ENCODE measurements around the gene ACADS.
"Not testable (repeated sequence)": the region's sequence is repeated elsewhere in the genome, so short reads cannot be mapped to it uniquely, and the experiment has no call there.

Gene ACADS

DNA sequence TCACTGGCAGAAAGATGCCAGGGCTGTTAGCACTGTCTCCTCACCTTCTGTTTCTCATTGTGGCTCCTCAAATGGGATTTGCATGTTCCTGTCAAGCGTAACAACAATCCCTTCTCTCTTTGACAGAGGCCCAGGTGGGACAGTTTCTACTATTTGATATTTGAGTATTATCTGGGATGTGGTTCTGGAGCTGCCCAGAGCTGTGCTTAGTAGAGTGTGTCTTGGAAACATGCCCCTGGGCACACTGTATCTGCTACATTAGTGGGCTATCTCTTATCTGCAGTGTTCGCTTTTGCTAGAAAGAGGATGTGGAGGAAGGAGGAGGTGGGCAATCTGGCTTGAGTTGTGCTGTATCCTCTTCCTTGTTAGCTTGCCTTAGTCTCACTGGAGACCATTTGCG is 3.8 kb upstream of the ACADS start:
- peaks cover 5 to 60% (median 49%) of the 10 kb centered on the region in 5 donors for H3K4me1 ChIP-seq (ENCODE audit: control insufficient read depth in 5 of 5, insufficient read depth in 5 of 5, low read length in 5 of 5)

DNA sequence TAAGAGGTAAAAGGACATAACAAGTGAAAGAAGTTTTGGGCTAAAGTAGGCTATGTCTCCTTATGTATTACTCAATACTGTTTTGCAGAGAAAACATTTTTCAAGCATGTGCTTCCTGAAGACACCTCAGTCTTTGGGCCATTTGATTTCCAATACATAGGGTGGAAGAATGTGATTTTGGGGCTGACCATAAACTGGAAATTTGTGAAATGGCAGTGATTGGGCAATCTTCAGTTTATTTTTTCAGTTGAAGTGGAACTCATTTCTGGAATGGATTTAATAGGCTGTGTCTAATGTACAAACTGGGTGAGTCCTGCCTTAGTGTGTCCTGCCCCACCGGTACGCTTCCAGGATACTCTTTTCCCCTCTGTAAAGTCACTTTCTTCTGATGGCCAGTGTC is 2.8 kb upstream of the ACADS start:
- Histone ChIP-seq H3K4me1 (ENCODE audit: control insufficient read depth in 5 of 5, insufficient read depth in 5 of 5, low read length in 5 of 5) (peaks cover 5 to 65% (median 54%) of the 10 kb centered on the region in 5 donors), H3K9me3 (ENCODE audit: control insufficient read depth in 5 of 5, low read length in 5 of 5) (no peaks in the 10 kb centered on the region), H3K27ac (ENCODE audit: low read depth, low read length) (peak overlapping the region; percentile 93), H3K4me3 (ENCODE audit: low read depth in 1 of 5, low read length in 5 of 5) (peak overlapping the region in 1 of 5 donors; percentile 12), H3K27me3 (ENCODE audit: control insufficient read depth in 5 of 5, insufficient read depth in 4 of 5, low read length in 5 of 5) (no peaks in the 10 kb centered on the region), H3K9ac (ENCODE audit: low read length in 5 of 5) (peak overlapping the region in 2 of 5 donors; percentile 42 to 48), H3K36me3 (ENCODE audit: control insufficient read depth in 5 of 5, insufficient read depth in 5 of 5, low read length in 5 of 5) (peaks cover 0 to 59% (median 56%) of the 10 kb centered on the region in 5 donors)

More for the DNA sequence above, 3.8 kb upstream of the ACADS start:
- Histone ChIP-seq H3K36me3 (ENCODE audit: control insufficient read depth in 5 of 5, insufficient read depth in 5 of 5, low read length in 5 of 5) (peaks cover 0 to 59% (median 55%) of the 10 kb centered on the region in 5 donors), H3K4me3 (ENCODE audit: low read depth in 1 of 5, low read length in 5 of 5) (no peak overlapping the region), H3K27me3 (ENCODE audit: control insufficient read depth in 5 of 5, insufficient read depth in 4 of 5, low read length in 5 of 5) (no peaks in the 10 kb centered on the region), H3K9me3 (ENCODE audit: control insufficient read depth in 5 of 5, low read length in 5 of 5) (no peaks in the 10 kb centered on the region), H3K27ac (ENCODE audit: low read depth, low read length) (peak overlapping the region; percentile 93), H3K9ac (ENCODE audit: low read length in 5 of 5) (peak overlapping the region in 2 of 5 donors; percentile 13 to 66)

DNA sequence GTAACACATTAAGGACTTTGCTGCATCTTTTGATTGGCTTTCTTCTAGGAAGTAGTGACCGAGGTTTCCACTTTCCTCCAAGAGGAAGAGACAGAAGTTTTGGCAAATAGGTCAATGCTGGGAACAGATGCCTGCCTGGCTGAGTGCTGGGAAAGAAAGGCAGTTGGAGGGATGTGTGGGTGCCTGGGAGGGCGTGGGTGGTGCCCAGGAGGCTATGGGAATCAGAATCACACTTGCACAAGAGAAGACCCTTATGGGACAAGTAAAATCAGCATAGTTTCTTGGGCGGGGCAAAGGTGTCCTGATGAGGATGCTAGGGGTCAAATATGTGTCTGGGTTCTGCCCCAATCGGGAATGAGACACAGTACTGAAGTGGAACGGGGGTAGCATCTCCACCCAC is 906 bp upstream of the ACADS start:
- H3K36me3 ChIP-seq (ENCODE audit: control insufficient read depth in 5 of 5, insufficient read depth in 5 of 5, low read length in 5 of 5): peaks cover 0 to 53% (median 44%) of the 10 kb centered on the region in 5 donors
- H3K27ac ChIP-seq (ENCODE audit: low read depth, low read length): peak overlapping the region; percentile 88
- H3K27me3 ChIP-seq (ENCODE audit: control insufficient read depth in 5 of 5, insufficient read depth in 4 of 5, low read length in 5 of 5): no peaks in the 10 kb centered on the region
- H3K4me1 ChIP-seq (ENCODE audit: control insufficient read depth in 5 of 5, insufficient read depth in 5 of 5, low read length in 5 of 5): peaks cover 5 to 62% (median 53%) of the 10 kb centered on the region in 5 donors
- no peak overlapping the region for H3K9ac ChIP-seq (ENCODE audit: low read length in 5 of 5)
- no peaks in the 10 kb centered on the region for H3K9me3 ChIP-seq (ENCODE audit: control insufficient read depth in 5 of 5, low read length in 5 of 5)
- no peak overlapping the region for H3K4me3 ChIP-seq (ENCODE audit: low read depth in 1 of 5, low read length in 5 of 5)

DNA sequence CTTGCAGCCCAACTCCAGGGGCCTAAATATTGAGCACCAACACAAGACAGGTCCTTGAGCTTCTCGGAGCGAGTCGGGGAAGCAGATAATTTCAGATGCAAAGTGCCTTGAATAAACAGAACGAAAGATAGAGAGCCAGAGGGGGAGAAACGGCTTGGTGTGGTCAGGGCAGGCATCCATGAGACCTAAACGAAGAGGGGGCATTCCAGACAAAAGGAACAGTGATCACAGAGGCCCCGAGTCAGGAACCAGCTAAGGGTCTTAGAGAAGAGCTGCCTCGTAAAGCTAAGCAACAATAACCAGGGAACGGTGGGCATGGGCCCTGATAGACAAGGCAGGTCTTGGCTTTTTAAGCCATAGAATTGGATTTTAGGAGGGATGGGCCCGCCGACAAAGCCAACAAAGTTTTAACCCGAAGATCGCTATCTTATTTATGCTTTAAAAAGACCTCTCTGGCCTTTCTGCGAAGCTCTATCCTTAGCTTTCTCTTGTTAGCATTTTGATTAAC is 421 bp upstream of the ACADS start:
- Histone ChIP-seq H3K4me1 (ENCODE audit: control insufficient read depth in 5 of 5, insufficient read depth in 5 of 5, low read length in 5 of 5) (peaks cover 5 to 57% (median 49%) of the 10 kb centered on the region in 5 donors), H3K9me3 (ENCODE audit: control insufficient read depth in 5 of 5, low read length in 5 of 5) (no peaks in the 10 kb centered on the region), H3K9ac (ENCODE audit: low read length in 5 of 5) (peak overlapping the region in 4 of 5 donors; percentile 64 to 88 (median 78)), H3K27me3 (ENCODE audit: control insufficient read depth in 5 of 5, insufficient read depth in 4 of 5, low read length in 5 of 5) (no peaks in the 10 kb centered on the region), H3K4me3 (ENCODE audit: low read depth in 1 of 5, low read length in 5 of 5) (peak overlapping the region; percentile 65 to 91 (median 76)), H3K36me3 (ENCODE audit: control insufficient read depth in 5 of 5, insufficient read depth in 5 of 5, low read length in 5 of 5) (peaks cover 0 to 53% (median 43%) of the 10 kb centered on the region in 5 donors), H3K27ac (ENCODE audit: low read depth, low read length) (peak overlapping the region; percentile 88)

DNA sequence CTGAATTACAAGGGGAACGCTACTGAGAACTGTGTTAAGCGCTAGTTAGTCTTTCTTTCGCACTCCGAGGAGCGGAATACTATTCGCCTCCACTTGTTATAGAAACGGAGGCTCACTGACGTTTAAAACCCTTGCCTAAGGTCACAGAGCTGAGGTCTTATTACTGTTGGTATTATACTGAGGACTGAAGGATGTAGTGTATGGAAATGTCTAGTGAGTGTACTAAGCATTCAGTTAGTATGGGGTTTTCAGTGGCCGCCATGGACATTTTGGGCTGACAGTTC is 826 bp downstream of the ACADS start:
- H3K27ac ChIP-seq (ENCODE audit: low read depth, low read length): peak overlapping the region; percentile 88
- H3K27me3 ChIP-seq (ENCODE audit: control insufficient read depth in 5 of 5, insufficient read depth in 4 of 5, low read length in 5 of 5): no peaks in the 10 kb centered on the region
- peaks cover 0 to 49% (median 36%) of the 10 kb centered on the region in 5 donors for H3K36me3 ChIP-seq (ENCODE audit: control insufficient read depth in 5 of 5, insufficient read depth in 5 of 5, low read length in 5 of 5)

DNA sequence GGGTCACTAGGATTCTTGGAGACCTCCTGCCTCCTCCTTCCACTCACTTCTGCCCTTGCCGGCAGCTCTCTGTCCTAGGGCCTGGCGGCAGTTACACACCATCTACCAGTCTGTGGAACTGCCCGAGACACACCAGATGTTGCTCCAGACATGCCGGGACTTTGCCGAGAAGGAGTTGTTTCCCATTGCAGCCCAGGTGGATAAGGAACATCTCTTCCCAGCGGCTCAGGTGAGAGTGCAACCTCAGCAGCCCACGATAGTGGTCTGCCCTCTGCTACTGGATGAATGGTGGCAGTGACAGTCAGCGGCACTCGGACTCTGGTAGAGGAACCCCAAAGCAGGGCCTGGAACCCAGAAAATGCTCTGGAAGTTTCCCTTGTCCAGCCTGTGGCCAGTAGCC is 1.3 kb downstream of the ACADS start:
- H3K9ac ChIP-seq (ENCODE audit: low read length in 5 of 5): peak overlapping the region in 2 of 5 donors; percentile 88 to 89

More for the DNA sequence above, 826 bp downstream of the ACADS start:
- Histone ChIP-seq H3K4me3 (ENCODE audit: low read depth in 1 of 5, low read length in 5 of 5) (peak overlapping the region; percentile 76 to 93 (median 83)), H3K4me1 (ENCODE audit: control insufficient read depth in 5 of 5, insufficient read depth in 5 of 5, low read length in 5 of 5) (peaks cover 3 to 45% (median 36%) of the 10 kb centered on the region in 5 donors), H3K9ac (ENCODE audit: low read length in 5 of 5) (peak overlapping the region; percentile 82 to 89 (median 87)), H3K9me3 (ENCODE audit: control insufficient read depth in 5 of 5, low read length in 5 of 5) (no peaks in the 10 kb centered on the region)

DNA sequence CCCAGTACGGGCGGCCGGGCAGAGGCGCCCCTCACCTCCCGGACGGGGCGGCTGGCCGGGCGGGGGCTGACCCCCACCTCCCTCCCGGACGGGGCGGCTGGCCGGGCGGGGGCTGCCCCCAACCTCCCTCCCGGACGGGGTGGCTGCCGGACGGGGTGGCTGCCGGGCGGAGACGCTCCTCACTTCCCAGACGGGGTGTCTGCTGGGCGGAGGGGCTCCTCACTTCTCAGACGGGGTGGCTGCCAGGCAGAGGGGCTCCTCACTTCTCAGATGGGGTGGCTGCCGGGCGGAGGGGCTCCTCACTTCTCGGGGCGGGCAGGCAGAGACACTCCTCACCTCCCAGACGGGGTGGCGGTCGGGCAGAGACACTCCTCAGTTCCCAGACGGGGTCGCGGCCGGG is 6.6 kb downstream of the ACADS start:
- not testable (repeated sequence) for H3K9me3 ChIP-seq (ENCODE audit: control insufficient read depth in 5 of 5, low read length in 5 of 5); H3K9ac ChIP-seq (ENCODE audit: low read length in 5 of 5); H3K4me3 ChIP-seq (ENCODE audit: low read depth in 1 of 5, low read length in 5 of 5); H3K27ac ChIP-seq (ENCODE audit: low read depth, low read length); H3K27me3 ChIP-seq (ENCODE audit: control insufficient read depth in 5 of 5, insufficient read depth in 4 of 5, low read length in 5 of 5)
- Histone ChIP-seq H3K36me3 (ENCODE audit: control insufficient read depth in 5 of 5, insufficient read depth in 5 of 5, low read length in 5 of 5) (peaks cover 0 to 48% (median 25%) of the 10 kb centered on the region in 5 donors), H3K4me1 (ENCODE audit: control insufficient read depth in 5 of 5, insufficient read depth in 5 of 5, low read length in 5 of 5) (peaks cover 0 to 15% (median 11%) of the 10 kb centered on the region in 5 donors)

More for the DNA sequence above, 1.3 kb downstream of the ACADS start:
- H3K9me3 ChIP-seq (ENCODE audit: control insufficient read depth in 5 of 5, low read length in 5 of 5): no peaks in the 10 kb centered on the region
- H3K27ac ChIP-seq (ENCODE audit: low read depth, low read length): peak overlapping the region; percentile 88
- H3K4me3 ChIP-seq (ENCODE audit: low read depth in 1 of 5, low read length in 5 of 5): peak overlapping the region; percentile 76 to 93 (median 83)
- peaks cover 0 to 44% (median 31%) of the 10 kb centered on the region in 5 donors for H3K36me3 ChIP-seq (ENCODE audit: control insufficient read depth in 5 of 5, insufficient read depth in 5 of 5, low read length in 5 of 5)
- H3K4me1 ChIP-seq (ENCODE audit: control insufficient read depth in 5 of 5, insufficient read depth in 5 of 5, low read length in 5 of 5): peaks cover 3 to 40% (median 31%) of the 10 kb centered on the region in 5 donors
- H3K27me3 ChIP-seq (ENCODE audit: control insufficient read depth in 5 of 5, insufficient read depth in 4 of 5, low read length in 5 of 5): no peaks in the 10 kb centered on the region

DNA sequence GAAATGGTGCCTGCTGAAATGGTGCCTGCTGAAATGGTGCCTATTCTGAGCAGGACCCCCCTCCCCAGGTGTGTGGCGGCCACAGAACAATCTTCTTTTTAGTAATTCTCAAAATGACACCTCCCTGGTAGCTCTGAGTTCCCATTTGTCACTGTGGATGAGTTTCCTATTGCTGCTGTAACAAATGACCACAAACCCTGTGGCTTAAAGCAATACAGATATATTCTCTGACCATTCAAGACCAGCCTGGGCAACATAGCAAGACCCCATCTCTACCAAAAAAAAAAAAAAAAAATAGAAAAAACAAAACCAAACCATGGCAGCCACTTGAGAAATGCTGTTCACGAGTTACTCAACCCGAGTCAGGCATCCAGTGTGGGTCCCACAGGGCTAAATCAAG is 7.9 kb downstream of the ACADS start:
- H3K4me3 ChIP-seq (ENCODE audit: low read depth in 1 of 5, low read length in 5 of 5): no peak overlapping the region
- no peak overlapping the region for H3K9ac ChIP-seq (ENCODE audit: low read length in 5 of 5)
- no peaks in the 10 kb centered on the region for H3K27me3 ChIP-seq (ENCODE audit: control insufficient read depth in 5 of 5, insufficient read depth in 4 of 5, low read length in 5 of 5)
- peak overlapping the region; percentile 54 for H3K27ac ChIP-seq (ENCODE audit: low read depth, low read length)
- peaks cover 0 to 50% (median 34%) of the 10 kb centered on the region in 5 donors for H3K36me3 ChIP-seq (ENCODE audit: control insufficient read depth in 5 of 5, insufficient read depth in 5 of 5, low read length in 5 of 5)
- H3K4me1 ChIP-seq (ENCODE audit: control insufficient read depth in 5 of 5, insufficient read depth in 5 of 5, low read length in 5 of 5): peaks cover 0 to 14% (median 9%) of the 10 kb centered on the region in 5 donors
- no peaks in the 10 kb centered on the region for H3K9me3 ChIP-seq (ENCODE audit: control insufficient read depth in 5 of 5, low read length in 5 of 5)

DNA sequence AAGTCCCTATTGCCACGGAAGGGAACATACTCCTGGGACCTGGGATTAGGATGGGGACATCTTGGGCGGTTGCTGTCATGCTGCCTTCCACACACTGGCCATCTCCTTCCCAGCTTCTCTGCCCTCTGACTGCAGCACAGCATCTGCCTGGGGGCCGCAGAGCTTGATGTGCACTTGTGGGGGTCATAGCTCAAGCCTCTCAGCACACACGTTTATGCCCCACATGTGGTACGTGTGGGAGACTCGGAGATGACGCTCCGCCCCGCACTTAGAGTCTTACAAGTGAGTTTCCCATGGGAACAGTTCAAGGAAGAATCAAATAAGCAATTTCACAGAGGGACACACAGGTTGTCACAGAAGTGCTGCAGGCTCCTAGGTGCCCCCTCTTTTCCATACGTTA is 8.6 kb downstream of the ACADS start:
- Histone ChIP-seq H3K4me1 (ENCODE audit: control insufficient read depth in 5 of 5, insufficient read depth in 5 of 5, low read length in 5 of 5) (peaks cover 0 to 15% (median 9%) of the 10 kb centered on the region in 5 donors), H3K9me3 (ENCODE audit: control insufficient read depth in 5 of 5, low read length in 5 of 5) (no peaks in the 10 kb centered on the region), H3K9ac (ENCODE audit: low read length in 5 of 5) (no peak overlapping the region), H3K36me3 (ENCODE audit: control insufficient read depth in 5 of 5, insufficient read depth in 5 of 5, low read length in 5 of 5) (peaks cover 0 to 53% (median 40%) of the 10 kb centered on the region in 5 donors), H3K27me3 (ENCODE audit: control insufficient read depth in 5 of 5, insufficient read depth in 4 of 5, low read length in 5 of 5) (no peaks in the 10 kb centered on the region), H3K27ac (ENCODE audit: low read depth, low read length) (no peak overlapping the region), H3K4me3 (ENCODE audit: low read depth in 1 of 5, low read length in 5 of 5) (no peak overlapping the region)

DNA sequence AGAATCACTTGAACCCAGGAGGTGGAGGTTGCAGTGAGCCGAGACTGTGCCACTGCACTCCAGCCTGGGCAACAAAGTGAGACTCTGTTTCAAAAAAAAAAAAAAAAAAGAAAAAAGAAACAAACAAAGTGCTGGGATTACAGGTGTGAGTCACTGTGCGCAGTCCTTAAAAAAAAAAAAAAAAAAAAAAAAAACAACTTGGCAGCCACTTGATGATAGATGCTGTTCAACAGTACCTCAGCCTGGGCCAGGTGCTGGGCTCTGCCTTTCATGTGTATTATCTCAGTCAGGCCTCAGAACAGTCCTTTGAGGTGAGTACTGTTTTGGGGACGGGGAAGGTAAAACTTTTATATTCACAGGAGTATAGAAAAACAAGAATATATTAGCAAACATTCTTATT is 9.6 kb downstream of the ACADS start:
- Histone ChIP-seq H3K4me1 (ENCODE audit: control insufficient read depth in 5 of 5, insufficient read depth in 5 of 5, low read length in 5 of 5) (peaks cover 0 to 15% (median 9%) of the 10 kb centered on the region in 5 donors), H3K27me3 (ENCODE audit: control insufficient read depth in 5 of 5, insufficient read depth in 4 of 5, low read length in 5 of 5) (no peaks in the 10 kb centered on the region), H3K4me3 (ENCODE audit: low read depth in 1 of 5, low read length in 5 of 5) (no peak overlapping the region), H3K27ac (ENCODE audit: low read depth, low read length) (no peak overlapping the region), H3K9ac (ENCODE audit: low read length in 5 of 5) (no peak overlapping the region), H3K9me3 (ENCODE audit: control insufficient read depth in 5 of 5, low read length in 5 of 5) (no peaks in the 10 kb centered on the region), H3K36me3 (ENCODE audit: control insufficient read depth in 5 of 5, insufficient read depth in 5 of 5, low read length in 5 of 5) (peaks cover 0 to 53% (median 38%) of the 10 kb centered on the region in 5 donors)
